Measurements from ENCODE around the gene NXPE3. TPM values are rescaled to one million over a fixed set of nuclear protein-coding genes. Genes with fewer than 3 reads are reported as not detected.

NXPE3 gene
- total RNA-seq, 4 donors from 2014 or later: 1.4 to 62.7 (median 3.2) TPM

- no peak for TF ChIP-seq POLR2A (IDR thresholded peaks at IDR 0.05)
- no peak for TF ChIP-seq CTCF (IDR thresholded peaks at IDR 0.05)
- no peak for DNase-seq
- no peaks in the 10 kb centered on the region for H3K27me3 ChIP-seq
- no peaks in the 10 kb centered on the region for H3K9me3 ChIP-seq
- H3K36me3 ChIP-seq: peaks cover 3 to 79% (median 10%) of the 10 kb centered on the region in 3 donors
- peaks cover 0 to 34% (median 3%) of the 10 kb centered on the region in 4 donors for H3K4me1 ChIP-seq
- H3K4me3 ChIP-seq: no peak overlapping the region
- peak overlapping the region in 2 of 4 donors; percentile 27 to 79 for H3K27ac ChIP-seq
Observed at GRCh38 chr3:101854608-101855304, 75.7 kb downstream of the NXPE3 start.

GRCh38 chr3:101857301-101857741 lies 78.3 kb downstream of the NXPE3 start:
- TF ChIP-seq CTCF (IDR thresholded peaks at IDR 0.05): no peak
- TF ChIP-seq POLR2A (IDR thresholded peaks at IDR 0.05): no peak
- Histone ChIP-seq H3K4me1 (peaks cover 0 to 34% (median 3%) of the 10 kb centered on the region in 4 donors), H3K27me3 (no peaks in the 10 kb centered on the region), H3K27ac (no peak overlapping the region), H3K4me3 (no peak overlapping the region), H3K9me3 (no peaks in the 10 kb centered on the region), H3K36me3 (peaks cover 3 to 99% (median 10%) of the 10 kb centered on the region in 3 donors)
- no peak for DNase-seq

GRCh38 chr3:101858464-101859030 lies 79.5 kb downstream of the NXPE3 start:
- peaks cover 3 to 87% (median 4%) of the 10 kb centered on the region in 3 donors for H3K36me3 ChIP-seq
- H3K9me3 ChIP-seq: no peaks in the 10 kb centered on the region
- H3K27ac ChIP-seq: no peak overlapping the region
- TF ChIP-seq CTCF (IDR thresholded peaks at IDR 0.05): no peak
- no peak for TF ChIP-seq POLR2A (IDR thresholded peaks at IDR 0.05)
- no peak for DNase-seq
- H3K4me3 ChIP-seq: no peak overlapping the region
- H3K27me3 ChIP-seq: no peaks in the 10 kb centered on the region
- H3K4me1 ChIP-seq: peaks cover 0 to 25% (median 2%) of the 10 kb centered on the region in 4 donors

- H3K36me3 ChIP-seq: peaks cover 3 to 73% (median 4%) of the 10 kb centered on the region in 3 donors
- H3K4me3 ChIP-seq: no peak overlapping the region
- no peaks in the 10 kb centered on the region for H3K9me3 ChIP-seq
- no peak overlapping the region for H3K27ac ChIP-seq
- DNase-seq: no peak
- no peak for TF ChIP-seq POLR2A (IDR thresholded peaks at IDR 0.05)
- no peak for TF ChIP-seq CTCF (IDR thresholded peaks at IDR 0.05)
- peaks cover 0 to 16% (median 0%) of the 10 kb centered on the region in 4 donors for H3K4me1 ChIP-seq
- no peaks in the 10 kb centered on the region for H3K27me3 ChIP-seq
Observed at GRCh38 chr3:101859882-101860448, 81.0 kb downstream of the NXPE3 start.

- H3K36me3 ChIP-seq: peaks cover 0 to 60% (median 4%) of the 10 kb centered on the region in 3 donors
- DNase-seq: no peak
- H3K4me3 ChIP-seq: no peak overlapping the region
- no peak overlapping the region for H3K27ac ChIP-seq
- peaks cover 0 to 11% (median 0%) of the 10 kb centered on the region in 4 donors for H3K4me1 ChIP-seq
- no peaks in the 10 kb centered on the region for H3K27me3 ChIP-seq
- H3K9me3 ChIP-seq: no peaks in the 10 kb centered on the region
- TF ChIP-seq POLR2A (IDR thresholded peaks at IDR 0.05): no peak
Observed at GRCh38 chr3:101861212-101861788, 82.3 kb downstream of the NXPE3 start.

Measured in Peyer's patch (tissue), 4 donors.